T-helper 2 cell (primary cell): ENCODE data around the gene SLC36A4.
"Not testable (repeated sequence)": the region's sequence is repeated elsewhere in the genome, so short reads cannot be mapped to it uniquely, and the experiment has no call there.

Experiments
- DNase-seq, 5 experiments: peaks; one replicate each; pipeline versions ENCODE4 v3.0.0 to v3.0.0-alpha.2; 2012 to 2022

Gene SLC36A4

DNA sequence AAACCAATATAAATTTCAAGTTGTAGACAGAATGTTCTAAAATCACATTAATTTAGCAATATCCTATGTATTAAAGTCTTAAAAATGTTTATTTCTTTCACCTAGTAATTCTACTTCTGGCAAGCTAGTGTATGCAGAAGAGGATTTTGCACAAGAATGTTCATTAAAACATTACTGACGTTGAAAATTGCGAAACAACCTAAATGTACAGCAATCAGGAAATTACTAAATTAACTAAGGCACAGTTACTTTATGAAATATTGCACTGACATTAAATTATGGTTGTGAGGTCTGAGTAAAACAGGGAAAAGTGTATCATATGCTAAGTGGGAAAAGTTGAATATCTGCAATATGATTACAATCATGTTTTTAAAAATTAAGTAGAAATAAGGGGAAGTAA, 4.1 kb downstream of the SLC36A4 start:
- DNase-seq = no peak

DNA sequence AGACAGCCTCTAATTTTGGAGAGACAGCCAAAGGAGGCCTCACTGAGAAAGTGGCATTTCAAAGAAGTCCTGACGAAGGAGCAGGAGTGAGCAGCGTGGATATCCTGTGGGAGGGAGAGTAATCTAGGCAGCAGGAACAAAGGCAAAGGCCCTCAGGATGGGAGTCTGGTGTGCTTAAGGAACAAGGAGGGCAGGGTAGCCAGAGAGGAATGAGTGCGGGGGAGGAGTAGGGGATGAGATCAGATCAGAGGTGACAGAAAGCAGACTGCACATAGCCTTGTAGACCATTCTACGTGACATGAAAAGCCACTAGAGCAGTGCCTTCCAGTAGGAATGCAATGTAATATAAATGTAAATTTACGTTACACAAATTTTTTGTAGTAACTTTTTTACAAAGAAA, 5.6 kb downstream of the SLC36A4 start:
- DNase-seq = no peak

DNA sequence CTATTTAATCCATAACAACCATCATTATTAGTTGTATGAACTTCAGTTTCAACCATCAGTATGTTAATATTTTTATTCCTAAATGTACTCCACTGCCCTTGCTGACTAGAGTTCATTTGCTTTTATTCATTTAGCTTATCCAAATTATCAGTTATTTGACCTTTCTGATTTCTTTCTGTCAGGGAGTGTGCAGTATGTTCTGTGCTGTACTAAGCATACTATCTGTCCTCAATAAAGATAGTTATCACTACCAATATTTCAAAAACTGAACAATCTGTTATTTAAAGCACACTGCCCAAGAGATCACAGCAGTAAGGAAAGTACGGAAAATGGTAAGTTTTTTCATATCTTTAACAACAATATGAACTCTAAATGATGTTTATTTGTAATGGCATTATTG, 8.3 kb downstream of the SLC36A4 start:
- DNase-seq = no peak

DNA sequence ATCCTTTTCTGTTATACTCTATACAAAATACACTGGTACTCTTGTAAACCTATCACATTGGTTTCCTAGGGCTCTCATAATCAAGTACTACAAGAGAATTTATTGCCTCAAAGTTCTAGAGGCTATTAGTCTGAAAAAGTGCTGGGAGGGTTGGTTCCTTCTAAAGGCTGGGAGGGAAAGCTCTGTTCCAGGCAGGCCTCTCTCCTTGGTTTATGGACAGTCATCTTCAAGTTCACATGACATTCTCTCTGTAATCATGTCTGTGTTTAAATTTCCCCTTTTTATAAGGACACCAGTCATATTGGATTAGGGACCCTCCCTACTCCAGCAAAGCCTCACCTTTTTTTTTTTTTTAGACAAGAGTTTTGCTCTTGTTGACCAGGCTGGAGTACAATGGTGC, 9.1 kb downstream of the SLC36A4 start:
- DNase-seq = no peak

DNA sequence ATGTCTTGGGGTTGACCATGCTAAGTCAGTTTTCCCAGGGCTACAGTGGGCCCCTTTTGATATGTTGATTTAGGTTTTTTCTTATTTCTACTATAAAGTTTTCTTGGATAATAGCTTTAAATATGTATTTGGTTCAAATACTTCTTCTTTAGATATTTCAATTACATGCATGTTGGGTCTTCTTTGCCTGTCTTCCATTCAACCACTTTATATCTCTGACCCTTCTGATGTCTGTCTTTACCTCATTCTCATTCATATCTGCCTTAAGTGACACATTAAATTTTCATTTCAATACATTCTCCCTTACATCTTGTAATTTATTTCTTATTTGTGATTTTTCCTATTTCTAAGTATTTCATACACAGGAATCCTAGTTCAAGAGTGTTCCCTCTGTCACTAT, 10.5 kb downstream of the SLC36A4 start:
- no peak for DNase-seq

DNA sequence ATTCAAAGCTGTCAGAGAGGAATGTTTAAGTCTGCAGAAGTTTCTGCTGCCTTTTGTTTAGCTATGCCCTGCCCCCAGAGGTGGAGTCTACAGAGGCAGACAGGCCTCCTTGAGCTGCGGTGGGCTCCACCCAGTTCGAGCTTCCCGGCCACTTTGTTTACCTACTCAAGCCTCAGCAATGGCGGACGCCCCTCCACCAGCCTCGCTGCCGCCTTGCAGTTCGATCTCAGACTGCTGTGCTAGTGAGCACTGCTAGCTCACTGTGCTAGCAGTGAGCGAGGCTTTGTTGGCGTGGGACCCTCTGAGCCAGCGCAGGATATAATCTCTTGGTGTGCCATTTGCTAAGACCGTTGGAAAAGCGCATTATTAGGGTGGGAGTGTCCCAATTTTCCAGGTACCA, 19.9 kb downstream of the SLC36A4 start:
- DNase-seq = not testable (repeated sequence)

DNA sequence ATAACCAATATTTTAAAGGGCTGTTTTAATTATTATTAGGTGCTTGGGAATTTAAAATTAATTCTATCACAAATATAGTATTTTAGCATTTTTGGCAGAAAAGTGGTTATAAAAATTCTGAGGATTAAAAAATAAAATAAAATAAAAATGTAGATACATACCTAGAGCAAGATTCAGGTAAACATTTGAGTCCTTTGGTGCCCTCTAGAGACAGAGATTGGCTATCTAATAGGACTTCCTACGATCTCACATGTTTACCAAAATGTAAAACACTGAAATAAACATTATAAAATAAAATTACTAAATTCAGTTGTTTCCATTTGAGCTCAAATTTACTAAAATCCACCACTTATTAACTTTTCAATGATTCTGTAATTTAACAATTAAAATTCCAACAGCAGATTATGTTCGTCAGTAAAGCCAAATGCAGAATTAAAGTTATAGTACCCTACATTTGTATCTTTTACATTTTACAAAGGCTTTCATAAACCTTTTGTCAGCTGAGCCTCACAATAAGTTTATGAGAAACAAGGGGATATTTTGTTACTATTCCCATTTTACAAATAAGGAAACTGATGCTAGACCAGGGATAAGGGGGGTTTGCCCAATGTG, 27.7 kb downstream of the SLC36A4 start:
- peak in 1 of 5 experiments; percentile 31 for DNase-seq

DNA sequence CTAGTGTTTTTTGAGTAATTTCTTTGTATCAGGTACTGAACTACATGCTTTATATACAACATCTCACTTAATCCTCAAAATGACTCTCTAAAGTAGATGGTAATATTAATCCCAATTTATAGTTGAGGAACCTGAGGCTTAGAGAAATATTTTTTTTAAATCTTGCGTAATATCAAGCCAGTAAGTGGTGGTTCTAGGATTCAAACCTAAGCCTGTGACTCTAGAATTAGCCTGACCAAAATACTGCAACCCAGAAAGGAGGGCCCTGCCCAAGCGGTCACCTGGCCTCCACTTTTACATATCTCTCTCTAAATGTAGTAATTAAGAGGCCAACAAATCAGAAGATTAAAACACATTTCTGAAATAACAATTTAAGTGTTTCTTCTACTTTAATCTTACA, 28.6 kb downstream of the SLC36A4 start:
- DNase-seq = no peak

DNA sequence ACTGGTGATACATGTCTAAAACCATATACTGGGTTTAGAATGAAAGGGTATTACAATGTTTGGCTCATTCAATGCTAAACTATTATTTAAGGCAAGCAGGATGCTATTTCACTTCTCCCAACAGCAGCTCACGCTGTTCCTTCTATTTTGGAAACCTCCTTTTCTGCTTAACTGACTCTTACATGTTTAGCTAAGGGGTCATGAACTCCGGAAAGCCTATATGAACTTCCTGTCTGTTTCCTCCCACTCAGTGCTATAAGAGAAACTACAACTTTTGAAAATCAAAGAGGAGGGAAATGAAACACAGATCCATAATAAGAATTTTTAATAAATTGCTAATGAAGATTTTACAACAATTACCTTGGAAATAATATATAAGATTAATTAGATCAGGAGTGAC, 30.9 kb downstream of the SLC36A4 start:
- DNase-seq = no peak

DNA sequence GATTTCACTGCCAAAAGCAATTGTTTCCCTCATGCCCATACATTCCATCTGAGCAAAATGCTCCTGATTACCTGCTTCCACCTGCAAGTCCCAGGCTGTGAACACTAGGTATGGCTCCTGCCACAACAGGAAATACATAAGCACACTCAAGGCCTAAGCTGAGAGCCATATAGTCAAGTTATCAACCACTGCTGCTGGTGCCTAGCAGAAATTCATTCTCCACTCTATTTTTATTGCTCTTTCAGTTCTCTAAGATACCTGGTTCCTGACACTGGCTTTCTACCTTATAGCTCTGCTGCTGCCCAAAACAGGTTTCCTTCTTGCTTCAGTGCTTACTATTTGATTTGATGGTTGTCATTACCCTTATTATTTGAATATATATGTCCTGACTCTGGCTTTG, 31.6 kb downstream of the SLC36A4 start:
- no peak for DNase-seq

DNA sequence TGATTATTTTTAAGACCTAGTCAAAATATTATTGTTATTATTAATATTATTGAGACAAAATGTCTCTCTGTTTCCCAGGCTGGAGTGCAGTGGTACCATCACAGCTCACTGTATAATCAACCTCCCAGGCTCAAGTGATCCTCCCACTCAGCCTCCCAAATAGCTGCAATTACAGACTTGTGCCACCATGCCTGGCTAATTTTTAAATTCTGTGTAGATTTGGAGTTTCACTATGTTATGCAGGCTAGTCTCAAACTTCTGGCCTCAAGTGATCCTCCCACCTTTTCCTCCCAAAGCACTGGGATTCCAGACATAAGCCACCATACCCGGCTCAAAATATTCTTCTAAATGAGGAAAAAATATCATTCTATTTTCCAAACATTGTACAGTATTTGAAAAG, 37.0 kb downstream of the SLC36A4 start:
- no peak for DNase-seq

DNA sequence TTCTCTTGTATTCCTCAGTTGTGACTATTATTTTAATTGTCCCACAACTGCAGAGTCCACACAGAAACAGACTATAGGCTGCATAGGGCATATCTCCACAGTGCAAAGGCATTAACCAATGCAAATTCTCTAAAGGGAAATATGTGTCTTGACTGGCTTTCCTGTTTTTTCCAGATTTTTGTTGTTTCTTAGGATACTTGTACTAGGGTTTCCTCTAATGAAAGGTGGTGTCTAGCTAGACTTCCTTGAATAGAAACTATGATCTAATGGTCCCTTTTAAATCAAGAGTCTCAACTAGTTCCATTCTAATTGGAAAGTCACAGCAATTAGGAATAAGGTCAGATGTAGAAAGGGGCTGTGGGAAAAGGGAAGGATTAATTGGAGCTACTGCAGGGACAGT, 37.6 kb downstream of the SLC36A4 start:
- DNase-seq = no peak

DNA sequence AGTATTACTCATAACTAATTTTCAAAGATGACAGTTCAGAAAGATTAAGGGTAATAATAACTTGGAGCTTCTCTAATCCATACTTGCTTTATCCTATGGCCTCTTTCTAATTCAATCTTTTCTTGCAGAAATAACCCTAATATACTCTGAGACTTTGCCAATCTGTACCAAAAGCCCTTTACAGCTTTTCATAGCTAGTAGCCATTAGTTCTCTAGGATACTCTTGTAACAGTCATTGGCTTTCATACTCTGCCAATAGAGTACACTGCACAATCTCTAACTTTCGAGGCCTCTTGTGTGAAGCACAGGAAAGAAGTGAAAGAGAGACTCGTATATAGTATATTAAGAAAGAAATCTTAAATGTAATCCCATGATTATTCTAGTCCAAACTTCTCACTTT, 38.1 kb downstream of the SLC36A4 start:
- DNase-seq = no peak

DNA sequence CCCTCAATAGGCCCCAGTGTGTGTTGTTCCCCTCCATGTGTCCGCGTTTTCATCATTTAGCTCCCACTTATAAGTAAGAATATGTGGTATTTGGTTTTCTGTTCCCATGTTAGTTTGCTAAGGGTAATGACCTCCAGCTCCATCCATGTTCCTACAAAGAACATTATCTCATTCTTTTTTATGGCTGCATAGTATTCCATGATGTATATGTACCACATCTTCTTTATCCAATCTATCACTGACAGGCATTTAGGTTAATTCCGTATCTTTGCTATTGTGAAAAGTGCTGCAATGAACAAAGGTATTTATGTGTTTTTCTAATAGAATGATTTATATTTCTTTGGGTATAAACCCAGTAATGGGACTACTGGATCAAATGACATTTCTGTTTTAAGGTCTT, 42.1 kb downstream of the SLC36A4 start:
- DNase-seq = no peak

DNA sequence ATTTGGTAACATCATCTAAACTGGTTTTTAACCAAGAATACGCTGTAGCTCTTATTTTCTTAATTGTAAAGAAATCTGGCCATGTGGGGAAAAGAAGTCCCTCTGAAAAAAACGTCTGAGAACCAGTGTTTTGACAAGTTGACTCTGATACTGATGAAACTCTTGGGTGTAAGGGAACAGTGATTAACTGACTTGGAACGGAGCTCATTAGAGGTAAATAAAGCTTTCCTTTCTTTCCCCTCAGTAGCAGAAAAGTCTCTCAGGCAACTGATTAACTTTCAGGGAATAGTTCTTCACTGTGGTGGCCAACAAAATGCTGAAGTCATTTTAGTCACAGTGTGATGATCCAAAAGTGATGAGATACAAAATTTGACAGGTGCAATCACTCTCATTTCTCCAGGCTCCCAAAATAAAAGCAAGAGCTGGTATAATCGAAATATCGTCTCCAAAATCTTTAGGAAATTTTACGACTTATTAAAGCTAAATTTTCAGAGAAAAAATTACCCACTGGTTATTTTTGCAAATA, 52.3 kb downstream of the SLC36A4 start:
- no peak for DNase-seq

DNA sequence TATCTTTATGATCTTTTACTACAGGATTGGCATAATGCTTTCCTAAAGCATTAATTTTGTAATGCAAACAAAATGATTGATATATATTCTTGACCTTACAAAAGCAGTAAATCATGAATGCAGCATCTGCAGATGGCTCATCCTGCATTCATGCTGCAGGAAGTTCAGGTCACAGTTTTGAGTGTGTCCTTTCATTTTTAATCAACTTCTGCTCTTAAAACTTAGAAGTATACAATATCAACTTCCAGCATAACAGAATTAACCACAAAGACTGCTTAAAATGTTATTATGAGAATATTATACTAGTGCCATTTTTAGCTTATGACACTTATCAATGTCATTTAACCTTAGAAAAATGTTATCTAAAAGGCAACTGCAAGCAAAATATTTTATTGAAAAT, 54.0 kb downstream of the SLC36A4 start:
- peak in 1 of 5 experiments; percentile 66 for DNase-seq

DNA sequence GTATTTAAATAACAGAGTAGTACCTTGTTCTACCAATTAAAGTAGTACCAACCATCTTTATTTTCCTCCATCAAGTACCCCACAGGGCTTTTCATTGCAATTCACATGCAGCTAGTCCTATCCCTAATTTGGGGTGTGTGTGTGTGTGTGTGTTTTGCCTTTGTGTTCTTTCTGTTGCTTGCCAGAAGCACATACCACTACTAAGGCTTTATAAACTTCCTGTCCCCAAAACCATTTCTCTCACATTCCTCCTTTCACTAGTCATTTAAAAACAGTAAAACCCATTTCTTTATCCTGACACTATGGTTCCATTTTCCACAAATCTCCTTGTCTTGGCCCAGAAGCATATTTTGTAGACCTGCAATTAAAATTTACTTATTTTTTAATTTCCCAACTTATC, 54.6 kb downstream of the SLC36A4 start:
- peak in 1 of 5 experiments; percentile 19 for DNase-seq

DNA sequence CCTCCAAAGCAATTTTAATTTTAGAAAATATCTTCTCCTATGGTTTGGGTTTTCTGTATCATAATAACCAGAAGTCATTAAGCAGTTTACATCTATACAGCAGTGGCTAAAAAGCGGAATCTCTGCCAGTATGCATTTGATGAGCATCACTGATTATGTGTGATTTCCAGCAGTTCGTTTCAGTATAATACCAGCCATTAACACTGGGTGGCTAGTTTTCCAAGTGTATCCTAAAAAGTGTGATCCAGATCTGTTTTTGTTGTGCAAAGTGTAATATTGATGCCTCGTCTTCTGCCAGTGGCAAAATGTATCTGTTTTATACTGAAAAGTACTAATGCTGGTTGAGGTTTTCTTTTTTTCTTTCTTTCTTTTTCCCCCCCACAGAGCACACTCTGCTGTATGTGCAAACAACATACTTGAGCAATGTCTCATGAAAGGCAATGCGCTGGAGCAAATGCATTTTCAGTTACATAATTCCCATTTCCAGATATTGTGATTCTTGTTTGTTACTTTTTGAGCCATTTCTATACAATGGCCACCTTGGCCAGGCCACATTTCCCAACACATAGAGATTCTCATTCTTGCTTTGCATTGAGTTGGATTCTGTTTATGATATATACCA, 64.2 kb downstream of the SLC36A4 start:
- no peak for DNase-seq

DNA sequence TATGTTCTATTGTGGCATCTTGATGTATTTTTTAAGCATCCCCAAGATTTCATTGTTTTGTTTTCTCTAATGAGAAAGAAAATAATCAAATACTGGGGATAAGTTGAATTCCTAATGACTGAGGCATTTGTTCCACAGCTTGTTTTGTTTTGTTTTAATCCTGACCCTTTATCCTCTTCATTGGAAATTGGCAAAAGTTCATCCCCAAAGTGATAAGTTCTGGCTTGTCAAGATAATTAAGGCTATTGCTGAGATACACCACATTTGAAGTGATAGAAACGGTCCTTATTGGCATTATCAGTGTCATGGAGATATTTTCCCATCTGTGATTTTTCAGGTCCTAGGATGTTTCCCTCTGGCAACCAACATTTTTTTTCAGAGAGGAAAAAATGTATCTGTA, 65.0 kb downstream of the SLC36A4 start:
- no peak for DNase-seq

DNA sequence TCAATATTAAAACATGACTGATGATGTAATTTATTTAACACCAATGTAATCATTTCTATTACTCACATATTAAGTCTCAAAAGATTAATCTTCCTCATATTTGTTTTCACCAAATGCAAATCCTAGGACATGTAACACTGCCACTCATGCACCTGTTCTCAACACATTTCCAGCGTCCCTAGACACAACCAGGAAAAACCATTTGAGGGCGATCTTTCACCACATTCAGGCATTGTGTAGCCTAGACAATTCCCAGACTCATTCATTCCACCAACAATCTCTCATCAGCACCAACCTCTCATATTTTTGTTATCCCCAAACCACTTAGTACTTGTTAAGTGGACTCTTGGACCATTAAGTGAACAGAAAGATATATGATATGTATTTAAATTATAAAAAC, 66.1 kb downstream of the SLC36A4 start:
- DNase-seq = no peak

DNA sequence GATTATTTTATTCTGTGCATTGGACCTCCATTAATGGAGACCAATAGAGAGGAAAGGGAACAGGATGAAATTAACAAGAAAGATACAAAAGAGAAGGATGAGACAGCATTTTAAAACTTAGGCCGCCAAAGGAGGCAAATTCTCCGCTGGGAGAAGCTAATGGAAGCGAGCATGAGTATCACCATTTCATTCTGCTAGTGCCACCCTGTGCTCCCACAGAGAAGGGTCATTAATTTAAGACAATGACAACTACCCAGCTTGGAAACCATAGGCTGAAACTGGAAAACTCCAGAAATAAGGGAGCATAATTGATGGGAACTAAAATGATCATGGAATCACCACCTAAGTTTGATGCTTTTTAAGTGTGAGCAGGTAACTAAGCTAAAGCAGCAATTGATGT, 69.2 kb downstream of the SLC36A4 start:
- no peak for DNase-seq

DNA sequence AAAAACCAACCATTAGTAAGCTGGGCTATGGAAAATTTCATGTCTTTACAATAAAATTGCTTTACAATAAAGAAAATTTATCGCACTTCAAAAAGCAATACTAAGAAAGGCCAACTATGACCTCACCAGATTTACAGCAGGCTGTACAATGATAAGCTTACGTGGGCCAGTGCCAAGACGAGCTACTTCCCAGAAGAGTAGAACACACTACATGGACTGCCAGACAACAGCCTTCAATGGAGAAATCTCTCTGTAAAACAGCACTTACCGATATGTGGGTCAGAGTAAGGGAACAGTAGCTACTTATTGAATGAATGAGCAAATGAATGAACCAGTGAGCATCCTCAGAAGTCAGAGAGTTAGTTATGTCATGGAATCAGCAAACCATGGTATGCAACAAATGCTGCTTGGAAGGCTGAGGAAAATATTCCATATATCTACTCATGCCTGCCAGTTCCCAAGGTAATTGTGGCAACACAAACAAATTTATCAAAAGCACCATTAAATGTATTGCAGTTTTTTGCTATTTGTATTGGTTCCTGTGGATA, 74.4 kb downstream of the SLC36A4 start:
- DNase-seq = no peak

DNA sequence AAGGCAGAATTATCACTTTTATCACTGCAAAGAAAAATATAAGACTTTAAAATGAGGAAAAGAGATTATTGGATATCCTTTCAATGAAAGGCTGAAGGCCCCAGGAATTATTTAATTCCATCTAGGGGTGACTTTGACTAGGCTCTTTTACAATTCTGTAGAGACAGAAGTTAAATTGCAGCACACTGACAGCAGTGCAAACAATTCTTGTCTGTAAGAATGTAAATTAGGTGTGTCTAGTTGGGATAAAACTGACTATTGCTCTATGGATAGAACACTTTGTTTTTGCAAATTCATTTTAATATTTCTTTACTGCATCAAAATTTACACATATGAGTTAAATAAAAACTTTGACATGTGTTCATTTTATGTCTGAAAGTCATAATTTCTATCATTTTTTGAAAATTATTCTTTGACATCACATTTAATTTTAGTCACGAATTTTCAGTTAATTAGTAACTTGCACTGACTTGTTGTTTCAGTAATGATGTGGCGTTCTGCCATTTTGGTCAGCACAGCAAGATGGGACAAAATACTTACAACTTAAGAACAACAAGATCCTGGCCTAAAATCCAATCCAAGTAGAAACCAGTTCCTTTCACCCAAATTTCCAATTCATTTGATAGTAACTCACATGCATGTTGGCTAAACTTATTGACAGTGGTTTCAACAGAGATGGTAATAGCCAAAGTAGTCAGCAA, 75.1 kb downstream of the SLC36A4 start:
- no peak for DNase-seq

DNA sequence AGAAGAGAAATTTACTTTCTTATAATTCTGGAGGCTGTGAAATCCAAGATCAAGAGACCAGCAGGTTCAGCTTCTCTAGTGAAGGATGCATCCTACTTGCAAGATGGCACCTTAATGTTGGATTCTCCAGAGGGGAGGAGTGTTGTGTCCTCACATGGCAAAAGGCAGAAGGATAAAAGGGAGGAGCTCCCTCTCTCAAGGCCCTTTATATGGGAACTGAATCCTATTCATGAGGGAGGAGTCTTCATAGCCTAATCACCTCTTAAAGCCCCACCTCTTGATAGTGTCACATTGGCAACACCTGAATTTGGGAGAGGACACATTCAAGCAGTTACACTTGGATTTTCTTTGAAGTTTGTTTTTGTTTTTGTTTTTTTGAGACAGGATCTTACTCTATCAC, 79.5 kb downstream of the SLC36A4 start:
- no peak for DNase-seq
